Amniotic stem cell (primary cell): ENCODE results near the gene ZNF710.
"Not testable (repeated sequence)": the region's sequence is repeated elsewhere in the genome, so short reads cannot be mapped to it uniquely, and the experiment has no call there.

Source experiments
- DNase-seq: peaks from one replicate; lab custom pipeline; 2025; lab: John Stamatoyannopoulos, UW

The ZNF710 gene

DNA sequence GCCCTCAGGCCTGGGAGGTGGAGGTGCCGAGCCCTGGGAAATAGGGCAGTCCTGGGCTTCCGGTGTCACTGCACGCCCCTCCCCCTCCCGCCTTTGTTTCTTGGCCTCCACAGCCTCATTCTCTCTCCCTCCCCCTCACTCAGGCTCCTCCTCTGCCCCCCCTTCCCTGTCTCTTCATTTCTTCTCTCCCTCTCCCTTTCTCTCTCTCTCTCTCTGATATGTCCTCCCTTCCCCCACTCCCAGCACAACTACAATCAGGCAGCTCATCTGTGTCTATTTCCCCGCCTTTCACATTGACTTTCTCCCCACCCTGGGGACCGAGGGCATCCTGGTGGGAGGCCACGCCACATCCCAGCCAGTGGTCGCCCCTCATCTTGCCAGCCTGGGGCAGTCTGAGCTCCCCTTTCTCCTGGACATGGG, 60.9 kb downstream of the ZNF710 start:
- no peak for DNase-seq

DNA sequence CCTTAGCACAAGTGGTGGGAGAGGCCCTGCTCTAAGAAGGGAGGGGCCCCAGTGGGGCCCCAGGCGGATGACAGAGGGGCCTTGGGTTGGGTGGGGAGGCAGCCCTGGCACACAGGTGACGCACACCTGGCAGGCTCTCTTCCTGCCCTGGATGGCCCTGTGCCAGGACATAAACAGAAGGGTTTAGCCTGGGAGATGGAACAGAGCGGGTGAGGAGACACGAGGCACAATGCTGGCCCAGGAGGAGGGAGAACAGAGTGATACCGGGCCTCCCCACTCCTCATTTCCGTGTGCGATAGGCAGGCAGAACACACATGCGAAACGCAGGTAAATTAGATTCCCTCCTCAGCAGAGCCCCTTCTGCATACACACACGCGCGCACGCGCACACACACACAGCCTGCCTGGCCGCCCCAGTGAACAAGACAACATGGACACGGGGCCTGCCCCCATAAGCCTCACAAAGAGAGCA, 61.4 kb downstream of the ZNF710 start:
- no peak for DNase-seq

GRCh38 chr15:90062973-90063769, 62.0 kb downstream of the ZNF710 start:
- no peak for DNase-seq

DNA sequence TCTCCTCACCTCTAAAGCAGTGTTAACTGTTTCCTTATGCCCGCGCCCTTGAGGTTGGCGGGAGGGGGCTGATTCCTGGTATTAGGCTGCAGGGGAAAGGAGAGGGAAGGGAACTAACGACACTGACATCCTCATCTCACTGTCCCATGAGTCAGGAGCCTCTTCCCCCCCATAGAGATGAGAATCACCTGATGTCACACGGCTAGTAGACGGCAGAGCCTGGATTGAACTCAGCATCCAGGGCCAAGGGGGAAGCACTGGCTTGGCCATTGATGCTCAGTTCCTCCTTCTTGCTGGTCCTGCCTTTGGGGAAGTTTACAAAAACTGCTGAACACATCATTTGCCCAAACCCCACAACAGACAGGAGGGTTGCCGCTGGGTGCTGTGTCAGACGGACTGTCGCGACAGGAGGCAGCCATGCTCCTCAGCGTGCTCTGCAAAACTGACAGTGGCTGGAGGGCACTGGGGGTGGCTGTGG, 62.7 kb downstream of the ZNF710 start:
- no peak for DNase-seq

DNA sequence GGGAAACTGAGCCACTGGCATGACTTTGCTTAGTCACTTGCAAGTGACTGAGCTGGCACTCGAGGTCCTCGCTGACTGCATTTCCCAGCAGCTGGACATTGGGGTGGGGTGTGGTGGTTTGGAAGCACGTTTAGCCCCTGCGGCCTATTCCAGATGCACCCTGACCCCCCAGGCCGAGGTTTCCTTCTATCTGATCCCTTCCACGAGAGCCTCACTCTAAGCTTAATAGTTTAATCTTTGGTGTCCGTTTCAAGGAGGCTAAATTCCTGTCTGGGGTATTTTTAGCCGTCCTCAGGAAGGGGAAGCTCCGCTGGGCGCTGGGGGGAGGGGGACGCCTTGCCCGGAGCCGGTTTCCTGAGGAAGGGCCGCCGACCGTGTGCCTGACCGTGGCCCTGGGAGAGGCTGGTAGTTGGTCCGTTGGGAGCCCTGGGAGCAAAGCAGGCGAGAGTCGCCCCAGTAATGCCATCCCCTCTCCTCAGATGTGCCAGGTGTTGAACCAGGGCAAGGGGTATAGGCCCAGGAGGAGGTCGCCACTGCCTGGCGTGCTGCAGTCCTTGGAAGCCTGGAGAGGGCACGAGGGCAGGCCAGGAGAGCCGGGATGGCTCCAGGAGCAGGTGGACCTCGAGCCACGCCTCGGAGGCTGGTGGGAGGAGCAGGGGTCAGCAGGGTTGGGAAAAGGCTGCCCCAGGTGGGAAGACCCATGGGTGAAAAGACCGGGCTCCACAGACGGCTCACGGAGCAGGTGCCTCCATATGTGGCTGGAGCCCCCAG, 64.0 kb downstream of the ZNF710 start:
- no peak for DNase-seq

GRCh38 chr15:90065682-90066049, 64.5 kb downstream of the ZNF710 start:
- DNase-seq, result no peak

DNA sequence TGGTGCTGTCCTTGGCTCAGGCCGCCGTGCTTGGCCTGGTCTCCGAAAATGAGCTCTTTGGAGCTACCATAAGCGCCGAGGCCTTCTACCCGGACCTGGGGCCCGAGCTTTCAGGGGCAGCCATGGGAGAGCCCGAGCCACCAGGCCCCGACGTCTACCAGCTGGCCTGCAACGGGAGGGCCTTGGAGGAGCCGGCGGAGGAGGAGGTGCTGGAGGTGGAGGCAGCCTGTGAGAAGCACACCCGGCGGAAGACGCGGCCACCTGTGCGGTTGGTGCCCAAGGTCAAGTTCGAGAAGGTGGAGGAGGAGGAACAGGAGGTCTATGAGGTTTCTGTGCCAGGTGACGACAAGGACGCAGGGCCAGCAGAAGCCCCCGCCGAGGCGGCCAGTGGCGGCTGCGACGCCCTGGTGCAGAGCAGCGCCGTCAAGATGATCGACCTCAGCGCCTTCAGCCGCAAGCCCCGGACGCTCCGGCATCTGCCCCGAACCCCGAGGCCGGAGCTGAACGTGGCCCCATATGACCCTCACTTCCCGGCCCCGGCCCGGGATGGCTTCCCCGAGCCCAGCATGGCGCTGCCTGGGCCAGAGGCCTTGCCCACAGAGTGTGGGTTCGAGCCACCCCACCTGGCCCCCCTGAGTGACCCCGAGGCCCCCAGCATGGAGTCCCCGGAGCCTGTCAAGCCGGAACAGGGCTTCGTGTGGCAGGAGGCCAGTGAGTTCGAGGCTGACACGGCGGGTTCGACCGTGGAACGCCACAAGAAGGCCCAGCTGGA, 66.2 kb downstream of the ZNF710 start:
- DNase-seq, result no peak

DNA sequence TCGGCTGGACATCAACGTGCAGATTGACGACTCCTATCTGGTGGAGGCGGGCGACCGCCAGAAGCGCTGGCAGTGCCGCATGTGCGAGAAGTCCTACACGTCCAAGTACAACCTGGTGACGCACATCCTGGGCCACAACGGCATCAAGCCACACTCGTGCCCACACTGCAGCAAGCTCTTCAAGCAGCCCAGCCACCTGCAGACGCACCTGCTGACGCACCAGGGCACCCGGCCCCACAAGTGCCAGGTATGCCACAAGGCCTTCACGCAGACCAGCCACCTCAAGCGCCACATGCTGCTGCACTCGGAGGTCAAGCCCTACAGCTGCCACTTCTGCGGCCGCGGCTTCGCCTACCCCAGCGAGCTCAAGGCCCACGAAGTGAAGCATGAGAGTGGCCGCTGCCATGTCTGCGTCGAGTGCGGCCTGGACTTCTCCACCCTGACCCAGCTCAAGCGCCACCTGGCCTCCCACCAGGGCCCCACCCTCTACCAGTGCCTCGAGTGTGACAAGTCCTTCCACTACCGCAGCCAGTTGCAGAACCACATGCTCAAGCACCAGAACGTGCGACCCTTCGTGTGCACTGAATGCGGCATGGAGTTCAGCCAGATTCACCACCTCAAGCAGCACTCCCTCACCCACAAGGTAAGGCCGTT, 67.0 kb downstream of the ZNF710 start:
- DNase-seq, result no peak

GRCh38 chr15:90070623-90071022, 69.5 kb downstream of the ZNF710 start:
- DNase-seq, result not testable (repeated sequence)

DNA sequence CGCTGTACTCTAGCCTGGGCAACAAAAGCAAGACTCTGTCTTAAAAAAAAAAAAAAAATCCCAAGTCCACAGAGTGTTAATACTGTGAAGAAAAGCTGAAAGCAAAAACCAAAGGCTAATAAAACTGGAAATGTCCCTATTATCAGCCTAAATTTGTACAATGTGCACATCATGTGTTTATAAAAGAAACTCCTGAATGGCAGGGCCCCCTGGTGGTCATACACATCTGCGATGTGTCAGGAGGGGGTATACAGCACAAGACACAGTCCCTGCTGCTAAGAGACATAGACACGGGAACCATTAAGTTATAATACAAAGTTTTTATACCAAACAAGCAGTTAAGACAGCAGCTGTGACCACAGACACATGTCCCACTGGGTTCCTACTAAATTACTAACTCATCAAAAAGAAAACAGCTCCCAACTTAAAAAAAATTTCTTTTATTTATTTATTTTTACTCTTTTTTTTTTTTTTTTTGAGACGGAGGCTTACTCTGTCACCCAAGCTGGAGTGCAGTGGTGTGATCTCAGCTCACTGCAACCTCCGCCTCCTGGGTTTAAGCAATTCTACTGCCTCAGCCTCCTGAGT, 70.2 kb downstream of the ZNF710 start:
- DNase-seq, result peak; percentile 77

DNA sequence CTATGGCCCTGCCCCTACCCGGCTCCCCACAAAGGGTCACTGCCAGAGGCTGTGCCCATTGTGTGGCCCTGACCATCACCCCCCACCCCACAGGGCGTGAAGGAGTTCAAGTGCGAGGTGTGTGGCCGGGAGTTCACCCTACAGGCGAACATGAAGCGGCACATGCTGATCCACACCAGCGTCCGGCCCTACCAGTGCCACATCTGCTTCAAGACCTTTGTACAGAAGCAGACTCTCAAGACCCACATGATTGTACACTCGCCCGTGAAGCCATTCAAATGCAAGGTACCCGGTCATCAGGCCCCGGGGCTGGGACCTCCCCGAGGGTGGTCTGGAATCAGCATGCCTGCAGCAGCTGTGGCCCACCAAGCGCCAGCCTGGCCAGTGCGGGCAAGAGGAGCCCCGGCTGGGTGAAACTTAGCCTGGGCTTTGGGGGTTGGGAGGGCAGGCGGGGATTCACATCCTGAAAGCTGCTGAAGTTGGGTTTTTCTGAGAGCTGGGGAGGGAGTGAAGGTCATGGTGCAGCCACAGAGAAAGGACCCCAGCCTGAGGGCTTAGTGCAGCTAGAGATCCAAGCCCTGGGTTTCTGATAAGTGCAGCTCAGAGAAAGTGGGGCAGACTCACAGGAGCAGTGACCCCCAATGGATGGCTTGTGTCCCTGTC, 72.0 kb downstream of the ZNF710 start:
- DNase-seq, result no peak

- DNase-seq, result no peak
Observed at GRCh38 chr15:90074023-90074422, 72.9 kb downstream of the ZNF710 start.

DNA sequence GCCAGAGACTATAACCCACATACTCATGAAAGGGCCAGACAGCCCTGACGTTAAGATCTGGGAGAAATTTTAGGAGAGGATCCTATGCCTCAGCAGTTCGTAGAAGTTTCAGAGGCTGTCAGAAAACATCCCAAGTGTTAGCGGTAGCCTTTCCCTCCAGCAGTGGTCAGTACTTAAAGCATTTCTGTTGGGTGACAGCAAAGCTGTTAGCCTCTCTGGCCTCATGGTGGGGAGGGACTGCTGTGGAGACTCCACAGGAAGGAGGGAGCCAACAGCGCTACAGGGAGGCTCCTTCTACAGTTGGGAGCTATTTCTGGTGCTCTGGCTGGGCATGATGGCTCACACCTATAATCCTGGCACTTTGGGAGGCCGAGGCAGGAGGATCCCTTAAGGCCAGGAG, 73.8 kb downstream of the ZNF710 start:
- DNase-seq, result no peak

GRCh38 chr15:90075420-90076289, 74.5 kb downstream of the ZNF710 start:
- DNase-seq, result no peak

DNA sequence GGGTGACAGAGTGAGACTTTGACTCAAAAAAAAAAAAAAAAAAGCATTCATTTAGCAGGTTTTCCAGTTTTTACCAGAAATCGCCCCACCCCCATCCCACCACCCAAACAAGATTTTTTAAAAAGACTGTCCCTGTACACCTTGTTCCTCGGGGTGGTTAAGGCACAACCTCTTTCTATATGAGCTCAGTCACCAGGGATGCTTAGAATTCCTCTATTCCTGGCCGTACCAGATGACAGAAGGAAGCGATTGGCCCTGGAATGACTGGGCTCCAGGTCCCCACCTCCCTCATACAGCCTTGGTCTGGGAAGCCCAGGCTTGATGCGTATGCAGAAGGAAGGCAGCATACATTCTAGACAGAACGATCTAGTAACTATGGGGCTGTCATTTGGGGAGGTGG, 75.6 kb downstream of the ZNF710 start:
- DNase-seq, result no peak

DNA sequence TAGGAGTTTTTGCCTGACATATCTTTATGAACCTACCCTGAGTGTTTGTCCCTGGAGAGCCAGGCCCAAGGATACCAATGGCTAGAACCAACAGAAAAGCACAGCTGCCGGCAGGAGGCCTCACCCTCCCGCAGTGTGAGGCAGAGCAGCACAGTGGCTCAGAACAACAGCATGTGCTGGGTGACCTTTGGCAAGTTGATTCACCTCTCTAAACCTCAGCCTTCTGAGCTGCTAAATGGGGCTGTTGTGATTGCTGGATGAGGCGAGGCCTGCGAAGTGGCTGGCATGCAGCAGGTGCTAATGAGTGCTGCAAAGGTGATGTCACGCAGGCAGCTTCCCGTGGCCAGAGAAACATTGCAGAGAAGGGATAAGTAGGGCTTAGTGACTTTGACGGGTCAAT, 77.8 kb downstream of the ZNF710 start:
- no peak for DNase-seq

GRCh38 chr15:90079619-90080457, 78.7 kb downstream of the ZNF710 start:
- no peak for DNase-seq

- DNase-seq, result no peak
Observed at GRCh38 chr15:90080458-90080755, 79.3 kb downstream of the ZNF710 start.

GRCh38 chr15:90080818-90081393, 79.8 kb downstream of the ZNF710 start:
- no peak for DNase-seq
